G401 (cell line): Measurements from ENCODE around the gene IL1F10. TPM values are rescaled to one million over a fixed set of nuclear protein-coding genes. Genes with fewer than 3 reads are reported as not detected.

Source experiments
- DNase-seq: peaks from one replicate; pipeline ENCODE4 v3.0.0-alpha.2; 2015; ENCODE audit warnings: low spot score
- in situ Hi-C: cut with HindIII; loops from 2 replicates; pipeline ENCODE4 v1.10.0; 2016; ENCODE audit warnings: low sequenced_read_pairs, mixed read lengths
- total RNA-seq: library from RNA; depleted of rRNA; stranded (reverse); fragments of >200 nt; shearing (Covaris generic); gene quantifications from 2 replicates; pipeline ENCODE4 v1.2.3, GENCODE V29; 2014

IL1F10 gene
- total RNA-seq, 1 experiment from 2014 or later: not detected

- in situ Hi-C loops: no loop called here
- DNase-seq: no peak
Observed at GRCh38 chr2:113058411-113058994, 9.3 kb upstream of the IL1F10 start.

DNA sequence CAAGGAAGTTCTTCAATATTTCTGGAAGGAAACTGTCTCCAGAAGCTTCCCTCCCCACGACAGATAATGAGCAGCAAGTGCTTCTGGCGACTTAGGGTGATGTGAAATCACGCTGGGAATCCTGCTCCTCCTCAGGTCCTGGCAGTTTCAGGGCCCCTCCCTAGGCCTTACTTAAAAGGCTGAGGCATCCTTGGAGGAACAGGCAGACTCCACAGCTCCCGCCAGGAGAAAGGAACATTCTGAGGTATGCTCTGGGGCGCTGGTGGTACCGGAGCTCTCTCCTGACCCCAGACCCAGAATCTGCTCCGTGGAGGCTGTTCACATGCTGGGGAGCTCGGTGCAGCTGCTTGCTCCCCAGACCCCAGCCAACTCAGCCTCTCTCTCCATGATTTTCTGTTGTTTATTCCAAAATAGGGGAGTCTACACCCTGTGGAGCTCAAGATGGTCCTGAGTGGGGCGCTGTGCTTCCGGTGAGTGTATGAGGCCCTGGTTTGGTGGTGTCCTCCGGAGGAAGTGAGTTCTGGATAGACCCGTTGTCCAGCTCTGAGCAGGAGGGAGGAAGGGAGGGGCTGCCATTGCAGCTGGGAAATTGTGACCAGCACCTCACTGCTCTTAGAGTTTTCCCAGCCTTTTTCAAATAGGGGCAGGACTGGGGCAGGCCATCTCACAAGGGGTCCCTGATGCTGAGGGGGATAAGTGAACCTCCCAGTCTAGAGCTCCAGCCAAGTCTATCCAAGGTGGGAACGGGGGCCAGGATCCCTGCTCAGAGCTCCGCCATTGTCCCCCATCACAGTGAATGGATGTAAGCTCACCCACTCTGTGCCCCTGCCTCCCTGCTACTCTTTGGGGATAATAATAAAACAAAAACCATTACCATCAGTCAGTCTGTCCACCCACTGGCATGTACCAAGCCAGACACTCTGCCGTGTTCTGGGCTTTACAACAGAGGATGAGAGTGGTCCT, 8.5 kb upstream of the IL1F10 start, which contains the start of gene IL36RN:
Gene IL36RN (plus strand): TSS at position 201 of the 963 bp plus-strand sequence. CDS start 241 bp downstream, at position 442.
- no peak for DNase-seq
- in situ Hi-C loops: no loop called here

GRCh38 chr2:113060396-113060795, 7.4 kb upstream of the IL1F10 start:
- in situ Hi-C loops: no loop called here
- no peak for DNase-seq

- no peak for DNase-seq
- in situ Hi-C loops: no loop called here
Observed at GRCh38 chr2:113060796-113061195, 7.0 kb upstream of the IL1F10 start.

DNA sequence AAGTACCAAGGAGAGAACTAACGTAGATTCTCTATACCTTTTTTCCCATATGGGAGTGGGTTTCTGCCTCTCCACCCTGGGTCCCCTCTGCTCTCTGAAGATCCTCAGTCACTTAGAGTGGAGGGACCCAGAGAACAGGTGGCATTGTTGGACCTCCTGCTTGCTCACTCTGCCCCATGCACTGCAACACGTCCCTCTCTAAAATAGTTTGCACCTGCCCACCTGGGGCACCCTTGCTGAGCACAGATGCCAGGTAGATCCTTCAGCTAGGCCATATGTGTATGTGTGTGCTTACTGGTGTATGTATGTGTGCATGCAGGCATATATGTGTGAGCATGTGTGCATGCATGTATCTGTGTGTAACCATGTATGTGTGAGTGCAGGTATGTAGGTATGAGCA, 6.5 kb upstream of the IL1F10 start:
- DNase-seq: no peak
- in situ Hi-C loops: no loop called here

DNA sequence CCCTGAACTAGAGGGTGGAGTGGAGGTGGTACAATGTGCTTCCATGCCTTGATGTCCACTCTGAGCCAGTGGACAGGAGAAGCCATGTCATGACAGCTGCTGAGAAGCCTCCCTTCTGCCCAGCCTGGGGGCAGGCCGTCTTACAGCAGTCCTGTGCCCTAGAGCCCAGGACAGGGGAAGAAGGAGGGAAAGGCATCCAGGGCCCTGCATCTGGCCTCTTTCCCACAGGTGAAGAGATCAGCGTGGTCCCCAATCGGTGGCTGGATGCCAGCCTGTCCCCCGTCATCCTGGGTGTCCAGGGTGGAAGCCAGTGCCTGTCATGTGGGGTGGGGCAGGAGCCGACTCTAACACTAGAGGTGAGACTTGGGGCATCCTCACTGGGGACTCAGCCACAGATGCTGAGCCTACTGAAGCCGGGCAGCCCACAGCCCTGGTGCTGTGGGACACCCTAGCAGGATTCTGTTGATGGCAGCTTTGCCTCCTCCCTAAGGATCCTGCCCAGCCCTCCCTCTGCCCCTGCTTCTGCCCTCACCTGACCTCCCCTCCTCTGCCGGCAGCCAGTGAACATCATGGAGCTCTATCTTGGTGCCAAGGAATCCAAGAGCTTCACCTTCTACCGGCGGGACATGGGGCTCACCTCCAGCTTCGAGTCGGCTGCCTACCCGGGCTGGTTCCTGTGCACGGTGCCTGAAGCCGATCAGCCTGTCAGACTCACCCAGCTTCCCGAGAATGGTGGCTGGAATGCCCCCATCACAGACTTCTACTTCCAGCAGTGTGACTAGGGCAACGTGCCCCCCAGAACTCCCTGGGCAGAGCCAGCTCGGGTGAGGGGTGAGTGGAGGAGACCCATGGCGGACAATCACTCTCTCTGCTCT, 5.6 kb upstream of the IL1F10 start:
- in situ Hi-C loops: no loop called here
- DNase-seq: no peak

DNA sequence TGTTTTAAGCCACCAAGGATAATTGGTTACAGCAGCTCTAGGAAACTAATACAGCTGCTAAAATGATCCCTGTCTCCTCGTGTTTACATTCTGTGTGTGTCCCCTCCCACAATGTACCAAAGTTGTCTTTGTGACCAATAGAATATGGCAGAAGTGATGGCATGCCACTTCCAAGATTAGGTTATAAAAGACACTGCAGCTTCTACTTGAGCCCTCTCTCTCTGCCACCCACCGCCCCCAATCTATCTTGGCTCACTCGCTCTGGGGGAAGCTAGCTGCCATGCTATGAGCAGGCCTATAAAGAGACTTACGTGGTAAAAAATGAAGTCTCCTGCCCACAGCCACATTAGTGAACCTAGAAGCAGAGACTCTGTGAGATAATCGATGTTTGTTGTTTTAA, 3.5 kb upstream of the IL1F10 start:
- no peak for DNase-seq
- in situ Hi-C loops: no loop called here

DNA sequence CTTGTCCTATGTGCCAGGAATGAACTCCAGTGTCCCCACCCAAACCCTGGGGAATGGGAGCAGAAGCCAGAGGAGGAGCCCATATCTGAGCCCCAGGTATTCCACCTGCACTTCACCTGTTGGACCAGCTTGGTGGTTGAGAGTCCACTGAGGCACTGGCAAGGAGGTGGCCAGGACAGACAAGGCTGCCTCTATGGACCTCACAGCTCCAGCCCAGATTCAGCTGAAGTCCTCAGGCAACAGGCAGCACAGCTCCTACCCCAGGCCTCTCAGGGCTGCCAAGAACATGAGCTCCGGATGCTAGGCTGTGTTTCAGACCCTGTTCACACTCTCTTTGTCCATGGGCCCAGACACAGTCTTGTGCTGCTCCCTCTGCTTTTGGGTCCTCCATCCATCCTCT, 2.9 kb upstream of the IL1F10 start:
- in situ Hi-C loops: no loop called here
- no peak for DNase-seq

GRCh38 chr2:113068249-113068648, 479 bp downstream of the IL1F10 start:
- in situ Hi-C loops: no loop called here
- DNase-seq: no peak

DNA sequence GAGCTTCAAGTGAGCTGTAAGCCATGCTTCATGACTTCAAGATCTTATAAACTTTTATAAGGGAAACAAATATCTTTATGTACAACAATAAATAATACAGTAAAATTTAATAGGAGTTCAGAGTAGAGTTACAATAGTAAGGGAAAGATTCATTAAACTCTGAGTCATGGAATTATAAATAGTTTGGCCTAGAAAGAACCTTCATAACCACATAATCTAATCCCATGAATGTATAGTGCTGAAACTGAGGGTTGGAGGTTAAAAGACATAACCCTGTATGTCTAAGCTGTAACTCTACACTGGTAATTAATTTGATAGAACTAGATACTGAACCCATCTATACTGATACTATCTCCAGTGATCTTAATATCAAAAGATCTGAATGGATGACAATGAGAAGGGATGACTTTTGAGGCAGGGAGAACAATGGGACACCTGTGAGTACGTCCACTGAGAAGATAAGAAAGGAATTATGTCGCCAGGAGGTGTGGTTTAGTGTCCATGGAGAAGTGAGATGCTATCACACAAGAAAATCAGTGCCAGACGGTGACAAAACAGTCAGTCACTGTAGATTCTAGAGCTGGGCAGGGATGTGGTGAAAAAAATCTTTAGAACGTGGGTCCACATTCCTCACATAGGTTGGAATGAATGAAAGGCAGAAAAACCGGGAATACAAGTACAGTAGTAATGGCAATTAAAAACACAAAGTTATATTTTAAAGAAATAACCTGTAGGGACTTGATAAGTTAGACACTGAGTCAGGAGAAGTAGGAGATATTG, 1.1 kb downstream of the IL1F10 start:
- DNase-seq: no peak

DNA sequence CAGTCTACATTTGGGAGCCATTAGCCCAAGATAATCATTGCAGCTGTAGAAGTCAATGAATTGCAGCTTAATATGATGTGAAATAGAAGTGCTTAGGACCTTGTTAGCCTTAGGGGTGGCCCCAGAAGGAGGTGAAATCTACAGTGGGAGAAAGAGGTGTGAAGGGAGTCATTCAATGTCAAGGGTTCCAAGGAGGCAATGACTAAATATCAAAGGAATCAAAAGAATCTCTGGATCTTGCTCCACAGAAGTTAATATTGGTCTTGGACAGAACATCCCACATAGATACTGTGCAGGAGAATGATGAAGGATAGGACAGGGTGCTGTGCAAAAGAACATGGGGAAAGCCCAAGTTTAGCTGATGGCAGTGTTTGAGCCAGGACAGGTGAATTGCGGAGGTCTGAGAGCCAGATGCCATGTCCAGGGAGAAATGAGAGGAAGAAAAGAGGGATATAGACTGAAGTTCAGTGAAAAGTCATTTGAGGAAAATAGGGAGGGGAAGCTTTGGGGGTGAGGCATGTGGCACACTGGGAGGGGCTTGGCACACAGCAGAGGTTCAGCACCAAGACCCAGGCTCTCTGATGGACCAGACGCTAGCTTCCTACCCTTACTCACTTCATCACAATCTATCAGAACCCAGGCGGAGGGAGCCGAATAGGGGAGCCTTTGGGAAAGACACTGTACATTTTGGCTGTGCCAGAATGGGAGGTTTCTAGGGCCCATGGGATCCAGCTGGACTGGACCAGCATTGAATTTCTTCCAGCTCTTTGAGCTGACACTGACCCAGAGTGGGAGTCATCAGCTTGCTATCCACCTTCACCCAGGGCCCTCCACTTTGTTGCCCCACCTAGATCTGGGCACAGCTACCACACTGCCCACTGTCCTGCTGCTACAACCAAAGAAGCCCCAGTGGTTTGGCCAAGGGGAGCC, 2.2 kb downstream of the IL1F10 start:
- in situ Hi-C loops: no loop called here
- DNase-seq: no peak

More for the DNA sequence above, 1.1 kb downstream of the IL1F10 start:
- in situ Hi-C loops: no loop called here

DNA sequence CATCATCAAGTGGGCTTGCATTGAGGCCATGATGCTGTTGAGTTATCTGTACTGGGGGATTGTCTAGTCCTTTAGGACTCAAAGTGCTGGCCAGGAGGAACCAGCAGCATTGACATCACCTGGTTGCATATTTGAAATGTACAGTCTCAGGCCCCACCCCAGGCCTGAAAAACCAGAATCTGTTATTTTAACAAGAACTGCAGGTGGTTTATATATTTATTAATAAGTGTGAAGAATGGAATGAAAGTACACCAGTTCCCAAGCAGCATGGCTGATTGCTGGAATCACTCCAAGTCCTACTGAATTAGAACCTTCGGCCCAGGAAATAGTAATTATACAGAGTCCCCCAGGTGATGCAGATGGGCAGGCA, 2.8 kb downstream of the IL1F10 start:
- DNase-seq: no peak
- in situ Hi-C loops: no loop called here

DNA sequence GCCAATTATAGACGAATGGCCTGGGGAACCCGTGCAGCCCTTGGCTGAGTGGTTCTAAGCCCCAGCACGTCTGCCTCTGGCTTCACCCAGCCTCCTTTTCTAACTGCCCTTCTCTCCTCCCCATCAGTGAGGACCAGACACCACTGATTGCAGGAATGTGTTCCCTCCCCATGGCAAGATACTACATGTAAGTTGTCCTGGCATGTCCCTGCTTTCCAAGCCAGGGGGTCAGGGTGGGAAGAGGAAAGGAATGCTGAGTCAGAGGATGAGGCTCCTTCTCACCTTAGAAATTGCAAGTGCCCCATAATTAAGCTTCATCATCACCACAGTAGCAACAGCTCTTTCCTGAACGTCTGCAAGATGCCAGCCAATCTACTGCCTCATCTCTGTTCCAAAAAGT, 4.8 kb downstream of the IL1F10 start:
- DNase-seq: no peak
- in situ Hi-C loops: no loop called here

DNA sequence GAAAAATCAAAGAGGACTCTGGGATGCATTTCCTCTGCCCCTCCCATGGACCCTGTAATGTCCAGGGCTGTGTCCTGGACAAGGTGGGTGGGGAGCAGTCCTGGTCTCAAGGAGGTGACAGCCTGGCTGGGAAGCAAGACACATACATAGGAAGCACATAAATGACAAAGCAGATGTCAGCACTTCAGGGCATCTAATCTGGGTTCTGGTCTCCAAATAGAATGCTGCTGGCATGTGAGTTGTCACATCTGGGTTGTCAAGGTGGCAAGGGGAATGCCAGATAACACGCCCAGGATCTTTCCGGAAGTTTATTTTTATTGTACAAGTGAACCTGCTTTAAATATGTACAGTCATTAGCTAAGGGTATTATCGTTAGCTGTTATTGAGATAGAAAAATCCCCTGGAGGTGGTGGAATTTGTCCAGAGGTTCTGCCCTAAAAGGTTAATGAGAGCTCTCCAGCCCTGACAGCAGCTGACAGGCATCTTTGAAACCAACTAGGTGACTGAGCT, 5.6 kb downstream of the IL1F10 start:
- no peak for DNase-seq

DNA sequence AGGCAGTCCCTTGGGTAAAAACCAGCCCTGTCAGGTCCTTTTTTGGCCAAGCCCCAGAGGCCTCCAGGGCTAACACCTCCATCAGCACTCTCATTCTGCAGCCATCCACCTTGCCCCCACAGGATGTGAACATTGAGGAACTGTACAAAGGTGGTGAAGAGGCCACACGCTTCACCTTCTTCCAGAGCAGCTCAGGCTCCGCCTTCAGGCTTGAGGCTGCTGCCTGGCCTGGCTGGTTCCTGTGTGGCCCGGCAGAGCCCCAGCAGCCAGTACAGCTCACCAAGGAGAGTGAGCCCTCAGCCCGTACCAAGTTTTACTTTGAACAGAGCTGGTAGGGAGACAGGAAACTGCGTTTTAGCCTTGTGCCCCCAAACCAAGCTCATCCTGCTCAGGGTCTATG, 7.3 kb downstream of the IL1F10 start:
- in situ Hi-C loops: no loop called here

More for the DNA sequence above, 5.6 kb downstream of the IL1F10 start:
- in situ Hi-C loops: no loop called here

GRCh38 chr2:113075600-113075999, 7.8 kb downstream of the IL1F10 start:
- DNase-seq: no peak

More for the DNA sequence above, 7.3 kb downstream of the IL1F10 start:
- DNase-seq: no peak

DNA sequence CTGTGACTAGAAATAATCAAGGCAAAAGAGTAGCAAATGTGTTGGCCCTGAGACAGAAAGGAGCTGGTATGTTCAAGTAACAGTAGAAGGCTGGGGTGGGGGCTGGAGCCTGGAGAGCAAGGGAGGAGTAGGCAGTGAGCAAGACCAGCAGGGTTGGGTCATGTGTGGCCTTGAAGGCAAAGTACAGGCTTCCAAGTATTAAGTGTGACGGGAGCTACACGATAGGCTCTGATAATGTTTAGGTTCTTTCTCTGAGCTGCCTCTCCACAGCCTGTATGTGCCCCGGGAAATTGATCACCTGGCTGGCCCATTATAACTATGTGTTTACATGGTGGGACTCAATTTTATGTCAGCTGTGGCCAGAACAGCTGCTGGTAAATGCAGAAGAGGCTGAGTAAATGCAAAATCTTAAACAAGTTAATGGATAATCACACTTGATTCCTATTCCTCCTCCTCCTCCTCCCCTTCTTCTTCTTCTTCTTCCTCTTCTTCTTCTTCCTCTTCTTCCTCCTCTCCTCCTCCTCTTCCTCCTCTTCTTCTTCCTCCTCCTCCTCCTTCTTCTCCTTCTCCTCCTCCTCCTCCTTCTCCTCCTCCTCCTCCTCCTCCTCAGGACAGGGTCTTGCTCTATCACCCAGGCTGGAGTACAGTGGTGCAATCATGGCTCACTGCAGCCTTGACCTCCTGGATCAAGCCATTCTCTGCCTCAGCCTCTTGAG, 9.3 kb downstream of the IL1F10 start:
- in situ Hi-C loops: no loop called here
- DNase-seq: no peak

More at GRCh38 chr2:113075600-113075999, 7.8 kb downstream of the IL1F10 start:
- in situ Hi-C loops: no loop called here
